ENCODE data around the gene IL13. TPM values are rescaled to one million over a fixed set of nuclear protein-coding genes. Genes with fewer than 3 reads are reported as not detected.
"Not testable (repeated sequence)": the region's sequence is repeated elsewhere in the genome, so short reads cannot be mapped to it uniquely, and the experiment has no call there.

The IL13 gene
- polyA plus RNA-seq, 4 donors, result 0.14 TPM; not detected in 3

- DNase-seq (ENCODE audit: low read depth in 4 of 4, low spot score in 3 of 4), result no peak
Measured at GRCh38 chr5:132687995-132688394, 30.0 kb downstream of the IL13 start.

- DNase-seq (ENCODE audit: low read depth in 4 of 4, low spot score in 3 of 4), result no peak
Measured at GRCh38 chr5:132688536-132689339, 30.8 kb downstream of the IL13 start.

GRCh38 chr5:132689513-132689912 is 31.5 kb downstream of the IL13 start:
- DNase-seq (ENCODE audit: low read depth in 4 of 4, low spot score in 3 of 4), result no peak

GRCh38 chr5:132690156-132690555 is 32.2 kb downstream of the IL13 start:
- DNase-seq (ENCODE audit: low read depth in 4 of 4, low spot score in 3 of 4), result no peak

GRCh38 chr5:132691755-132692631 is 34.0 kb downstream of the IL13 start:
- DNase-seq (ENCODE audit: low read depth in 4 of 4, low spot score in 3 of 4), result not testable (repeated sequence)

GRCh38 chr5:132692632-132692967 is 34.6 kb downstream of the IL13 start:
- no peak for DNase-seq (ENCODE audit: low read depth in 4 of 4, low spot score in 3 of 4)

GRCh38 chr5:132695956-132696355 is 38.0 kb downstream of the IL13 start:
- DNase-seq (ENCODE audit: low read depth in 4 of 4, low spot score in 3 of 4), result no peak

GRCh38 chr5:132704875-132705274 is 46.9 kb downstream of the IL13 start:
- DNase-seq (ENCODE audit: low read depth in 4 of 4, low spot score in 3 of 4), result no peak

GRCh38 chr5:132708645-132709044 is 50.7 kb downstream of the IL13 start:
- no peak for DNase-seq (ENCODE audit: low read depth in 4 of 4, low spot score in 3 of 4)

Other genes starting within 250 kb of the IL13 start
- gene IRF1, start 167.4 kb upstream of the IL13 start, polyA plus RNA-seq (ENCODE audit: insufficient read length in 4 of 4), result 10 to 100 TPM; 16.1 to 20.2 (median 18.9) TPM
- gene IL5, start 114.7 kb upstream of the IL13 start, polyA plus RNA-seq (ENCODE audit: insufficient read length in 4 of 4), result under 1 TPM in 2 of 4 donors, not detected in 2; 0.18 to 0.21 TPM
- 10 to 100 TPM; 44.8 to 52.0 (median 48.5) TPM for gene RAD50, start 101.2 kb upstream of the IL13 start, polyA plus RNA-seq (ENCODE audit: insufficient read length in 4 of 4)
- under 1 TPM in 1 of 4 donors, not detected in 3; 0.09 TPM for gene IL4, start 15.8 kb downstream of the IL13 start, polyA plus RNA-seq (ENCODE audit: insufficient read length in 4 of 4)
- 10 to 100 TPM; 18.6 to 21.2 (median 20.6) TPM for gene KIF3A, start 79.4 kb downstream of the IL13 start, polyA plus RNA-seq (ENCODE audit: insufficient read length in 4 of 4)
- 1 to 10 TPM; 3.1 to 3.7 (median 3.5) TPM for gene CCNI2, start 89.3 kb downstream of the IL13 start, polyA plus RNA-seq (ENCODE audit: insufficient read length in 4 of 4)
- gene SEPTIN8, start 119.1 kb downstream of the IL13 start, polyA plus RNA-seq (ENCODE audit: insufficient read length in 4 of 4), result 10 to 100 TPM; 75.6 to 90.5 (median 80.4) TPM
- 1 to 10 TPM; 4.4 to 5.2 (median 5.1) TPM for gene SOWAHA, start 155.1 kb downstream of the IL13 start, polyA plus RNA-seq (ENCODE audit: insufficient read length in 4 of 4)
- 10 to 100 TPM; 10.8 to 21.8 (median 15.7) TPM for gene SHROOM1, start 172.5 kb downstream of the IL13 start, polyA plus RNA-seq (ENCODE audit: insufficient read length in 4 of 4)
- 1 to 10 TPM; 1.7 to 2.3 (median 1.9) TPM for gene GDF9, start 208.3 kb downstream of the IL13 start, polyA plus RNA-seq (ENCODE audit: insufficient read length in 4 of 4)
- 100 to 1,000 TPM; 193 to 247 (median 222) TPM for gene UQCRQ, start 208.5 kb downstream of the IL13 start, polyA plus RNA-seq (ENCODE audit: insufficient read length in 4 of 4)
- 1 to 10 TPM; 3.2 to 10.0 (median 6.9) TPM for gene LEAP2, start 215.5 kb downstream of the IL13 start, polyA plus RNA-seq (ENCODE audit: insufficient read length in 4 of 4)